GM19397 (cell line): ENCODE measurements around the gene SLC43A1.
A peak's percentile ranks its signal among the peaks of the same experiment; 100 is the strongest.

Experiments
- ATAC-seq: cut with Tn5 transposase; IDR thresholded peaks from one replicate; pipeline ENCODE4 v1.9.1; 2021; ENCODE audit warnings: mild to moderate bottlenecking, moderate library complexity; ENCODE audit not compliant: unreplicated experiment

SLC43A1 gene

DNA sequence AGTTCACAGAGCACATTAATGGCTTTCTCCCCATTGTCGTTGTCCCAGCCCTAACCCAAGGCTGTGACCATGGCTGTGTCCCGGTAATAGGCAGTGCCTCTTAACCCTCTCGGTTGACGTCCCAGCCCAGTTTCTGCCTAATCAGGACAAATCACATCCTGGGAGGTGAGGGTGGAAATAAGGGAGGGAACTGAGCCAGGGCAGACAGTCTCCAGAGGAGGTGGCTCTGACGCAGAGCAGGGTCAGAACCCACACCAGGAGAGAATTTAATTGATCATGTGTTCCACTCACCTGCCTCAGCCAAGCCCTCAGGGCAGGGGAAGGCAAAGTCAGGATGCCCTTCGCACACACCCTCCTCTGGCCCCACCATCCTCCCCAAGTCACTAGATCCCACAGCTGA lies 17.0 kb downstream of the SLC43A1 start:
- ATAC-seq: no peak

DNA sequence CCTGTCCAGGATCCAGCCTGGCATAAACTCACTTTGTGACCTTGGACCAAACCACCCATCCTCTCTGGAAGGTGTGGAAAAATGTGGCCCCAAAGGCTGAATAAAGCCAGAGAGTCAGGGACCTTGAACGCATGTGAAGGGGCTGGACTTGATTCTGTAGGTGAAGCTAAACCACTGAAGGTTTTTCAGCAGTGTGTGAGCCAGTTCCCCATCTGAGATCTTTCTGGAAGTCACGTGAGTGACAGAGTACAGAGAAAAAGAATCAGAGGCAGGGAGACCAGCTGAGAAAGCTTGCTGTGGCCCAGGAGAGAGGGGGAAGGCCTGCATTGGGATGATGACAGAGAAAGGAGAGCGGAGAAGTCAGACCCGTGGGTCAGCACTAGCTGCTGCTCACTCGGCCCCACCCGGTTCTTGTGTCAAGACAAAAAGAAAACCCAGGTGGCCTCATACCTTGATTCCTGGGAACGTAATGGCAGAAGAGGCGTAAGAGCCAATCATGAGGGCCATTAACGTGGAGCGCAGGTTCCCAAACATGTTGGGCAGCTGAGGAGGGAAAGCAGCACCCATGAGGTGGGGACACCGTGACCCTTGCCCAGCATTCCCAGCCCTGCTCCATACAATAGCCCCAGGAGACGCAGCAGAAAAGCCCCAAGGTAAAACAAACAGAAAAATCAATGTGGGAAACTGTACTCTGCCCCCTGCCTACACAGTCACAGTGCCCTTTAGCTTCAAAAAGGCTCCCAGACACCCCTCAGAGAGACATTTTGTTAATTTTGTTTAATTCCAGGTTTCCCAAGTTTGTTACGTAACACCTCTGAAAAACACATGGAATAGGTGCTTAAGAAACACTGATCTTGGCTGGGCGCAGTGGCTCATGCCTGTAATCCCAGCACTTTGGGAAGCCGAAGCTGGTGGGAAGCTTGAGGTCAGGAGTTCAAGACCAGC lies 17.9 kb downstream of the SLC43A1 start:
- ATAC-seq: no peak

DNA sequence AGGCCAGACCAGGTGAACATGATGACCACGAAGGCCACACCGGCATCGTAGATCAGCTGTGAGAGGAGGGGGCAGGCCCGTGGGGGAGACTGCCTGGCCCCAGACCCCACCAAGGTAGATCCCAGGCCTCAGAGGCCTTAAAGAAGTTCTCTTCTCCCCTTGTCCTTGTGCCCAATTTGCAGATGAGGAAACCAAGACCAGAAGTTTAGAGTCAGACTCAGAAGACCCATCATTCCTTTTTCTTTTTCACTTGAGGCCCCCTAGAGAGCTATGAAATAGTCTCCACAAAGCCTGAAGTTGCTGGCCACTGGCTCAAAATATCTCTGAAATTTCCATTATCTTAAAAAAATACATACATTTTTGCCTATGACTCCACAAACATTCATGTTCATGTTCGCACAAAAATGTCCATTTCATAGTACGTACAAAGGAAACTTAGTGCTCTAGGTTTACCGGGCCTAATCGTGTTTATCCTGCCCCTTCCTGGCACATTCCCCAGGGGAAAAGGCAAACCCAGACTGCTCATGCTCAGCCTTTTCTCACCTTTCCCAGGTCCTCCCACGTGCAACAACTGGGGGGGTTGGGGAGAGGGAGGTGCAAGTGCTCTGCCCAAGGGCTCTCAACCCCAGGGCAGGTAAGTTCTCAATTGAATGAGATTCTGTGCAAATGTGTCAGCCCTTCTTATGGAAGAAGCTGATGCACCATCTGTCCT lies 19.2 kb downstream of the SLC43A1 start:
- no peak for ATAC-seq

DNA sequence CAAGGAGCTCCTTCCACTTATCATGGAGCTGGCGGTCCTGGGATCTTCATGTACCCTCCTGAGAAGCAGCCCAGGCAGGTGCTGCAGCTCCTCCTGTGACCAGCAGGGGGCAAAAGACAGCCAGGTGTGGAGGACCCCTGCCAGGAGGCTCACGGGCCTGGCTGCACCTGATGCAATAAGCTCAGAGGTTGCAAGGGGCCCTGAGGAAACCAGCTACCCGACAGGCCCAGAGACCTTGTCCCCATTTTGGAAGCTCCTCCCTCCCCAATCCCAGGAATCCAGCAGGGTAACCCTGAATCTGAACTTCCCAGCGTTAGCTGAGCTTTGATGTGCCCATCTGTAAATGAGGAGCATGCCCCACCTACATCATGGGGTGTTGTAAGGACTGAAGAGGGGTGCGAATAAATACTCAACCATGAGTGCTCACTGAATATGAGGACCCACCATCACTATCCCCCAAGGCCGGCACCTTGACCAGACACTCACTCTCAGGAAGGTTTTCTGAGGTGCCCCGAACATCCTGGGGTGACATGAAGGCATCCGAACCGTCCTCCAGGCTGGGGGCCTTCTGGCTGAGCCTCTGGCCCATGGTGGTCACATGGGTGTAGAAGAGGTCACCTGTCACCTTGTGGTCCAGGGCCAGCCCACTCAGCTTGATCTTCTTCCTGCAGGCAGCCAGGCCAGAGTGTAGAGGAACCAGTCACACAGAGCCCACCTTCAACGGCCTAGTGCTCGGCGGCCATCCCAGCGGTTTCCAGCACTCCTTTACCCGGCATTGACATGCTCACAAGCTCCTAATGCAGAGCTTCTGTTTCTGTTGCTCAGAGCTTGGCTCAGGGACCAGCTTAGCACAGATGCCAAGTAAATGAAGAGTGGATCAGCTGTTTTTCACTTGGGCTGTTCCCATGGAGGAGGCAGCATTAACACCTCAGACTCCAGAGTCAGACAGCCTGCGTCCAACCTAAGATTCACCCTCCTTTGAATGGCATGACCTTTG lies 21.7 kb downstream of the SLC43A1 start:
- peak; percentile 68 for ATAC-seq

DNA sequence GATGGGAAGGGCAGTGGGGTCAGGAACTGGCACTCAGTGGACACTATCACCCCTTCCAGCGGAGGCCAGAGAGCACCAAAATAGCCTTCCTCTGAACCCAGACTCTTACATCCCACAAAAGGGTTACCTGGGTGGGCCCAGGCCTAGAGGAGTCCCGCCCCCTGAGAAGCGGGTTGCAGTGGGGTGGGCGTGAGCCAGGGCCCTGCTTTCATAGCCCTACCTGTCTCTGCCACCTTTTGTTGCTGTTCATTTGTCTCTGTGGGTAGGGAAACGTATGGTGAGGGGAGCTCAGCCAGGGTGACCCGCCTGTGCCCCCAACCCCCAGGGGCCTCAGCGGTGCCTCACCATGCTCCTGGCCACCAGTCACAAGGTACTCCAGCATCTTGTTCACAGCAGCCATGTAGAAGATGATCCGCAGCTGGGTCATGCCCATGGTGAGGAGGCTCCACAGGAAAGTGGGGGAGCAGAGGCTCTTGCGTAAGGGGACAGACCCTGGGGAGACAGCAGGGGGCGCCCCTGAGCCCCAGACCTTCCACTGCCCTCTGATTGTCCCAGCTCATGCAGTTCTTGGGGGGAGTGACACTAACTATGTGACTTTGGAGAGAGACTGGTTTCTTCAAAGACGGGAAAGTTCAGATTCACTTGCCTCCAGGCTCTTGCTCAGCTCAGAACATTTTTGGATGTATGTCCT lies 24.0 kb downstream of the SLC43A1 start:
- no peak for ATAC-seq

DNA sequence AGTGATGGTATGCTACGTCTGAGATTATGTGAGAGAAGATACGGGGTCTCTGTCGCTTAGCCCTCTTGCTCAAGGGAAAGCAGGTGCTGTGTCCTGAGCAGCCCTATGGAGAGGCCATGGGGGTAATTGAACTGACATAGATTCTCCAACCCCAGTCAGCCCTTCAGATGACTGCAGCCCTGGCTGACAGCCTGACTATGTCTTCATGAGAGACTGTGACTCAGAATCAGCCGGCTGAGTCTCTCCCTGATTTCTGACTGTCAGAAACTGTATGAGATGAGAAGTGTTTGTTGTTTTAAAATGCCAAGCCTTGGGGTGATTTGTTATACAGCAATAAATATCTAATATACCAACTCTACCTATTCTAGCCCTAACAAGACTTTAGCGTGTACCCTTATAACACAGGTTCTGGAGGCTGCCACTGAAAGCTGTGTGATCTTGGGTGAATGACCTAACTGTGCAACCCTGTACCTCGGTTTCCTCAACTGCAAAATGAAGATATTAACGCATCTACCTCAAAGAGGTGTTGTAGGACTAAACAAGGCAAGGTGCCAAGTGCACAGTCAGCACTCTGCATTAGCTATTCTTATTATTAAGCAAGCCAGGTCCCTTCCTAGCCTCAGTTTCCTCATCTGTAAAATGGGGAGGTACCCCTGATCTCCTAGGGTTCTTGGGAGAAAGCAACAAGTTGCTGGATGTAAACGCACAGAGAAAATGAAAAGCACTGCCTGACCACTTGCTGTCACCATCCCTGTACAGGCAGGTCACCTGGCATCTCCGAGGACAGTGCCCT lies 24.9 kb downstream of the SLC43A1 start:
- ATAC-seq: no peak

DNA sequence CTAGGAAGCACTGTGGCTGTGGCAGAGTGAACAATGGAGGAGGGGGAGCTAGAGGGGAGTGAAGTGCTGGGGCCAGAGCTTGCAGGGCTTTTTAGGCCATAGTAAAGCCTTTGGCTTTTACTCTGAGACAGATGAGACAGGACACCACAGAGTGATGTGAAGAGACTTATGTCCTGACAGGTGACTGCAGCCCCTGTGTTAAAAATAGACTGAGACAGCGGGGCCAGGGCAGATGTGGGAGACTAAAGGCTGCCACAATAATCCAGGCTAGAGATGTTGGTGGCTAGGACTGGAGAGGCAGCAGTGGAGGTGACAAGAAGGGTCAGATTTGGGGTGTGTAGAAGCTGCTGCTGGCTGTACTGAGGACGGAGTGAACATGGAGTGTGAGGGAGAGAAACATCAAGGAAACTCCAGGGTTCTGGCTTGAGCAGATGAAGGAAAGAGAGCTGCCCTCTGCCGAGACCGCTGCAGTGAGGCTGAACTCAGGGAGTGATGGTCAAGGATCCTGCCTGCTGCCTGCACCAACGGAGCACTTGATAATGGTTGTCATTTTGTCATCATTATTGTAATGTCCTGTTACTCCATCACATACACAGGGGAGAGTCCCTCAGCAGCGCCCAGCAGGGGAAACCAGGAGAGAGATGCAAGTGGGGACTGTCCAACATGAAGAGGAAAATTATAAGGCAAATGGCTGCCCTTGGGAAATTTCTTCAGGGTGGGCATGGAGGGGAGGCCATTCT lies 27.4 kb downstream of the SLC43A1 start:
- no peak for ATAC-seq

DNA sequence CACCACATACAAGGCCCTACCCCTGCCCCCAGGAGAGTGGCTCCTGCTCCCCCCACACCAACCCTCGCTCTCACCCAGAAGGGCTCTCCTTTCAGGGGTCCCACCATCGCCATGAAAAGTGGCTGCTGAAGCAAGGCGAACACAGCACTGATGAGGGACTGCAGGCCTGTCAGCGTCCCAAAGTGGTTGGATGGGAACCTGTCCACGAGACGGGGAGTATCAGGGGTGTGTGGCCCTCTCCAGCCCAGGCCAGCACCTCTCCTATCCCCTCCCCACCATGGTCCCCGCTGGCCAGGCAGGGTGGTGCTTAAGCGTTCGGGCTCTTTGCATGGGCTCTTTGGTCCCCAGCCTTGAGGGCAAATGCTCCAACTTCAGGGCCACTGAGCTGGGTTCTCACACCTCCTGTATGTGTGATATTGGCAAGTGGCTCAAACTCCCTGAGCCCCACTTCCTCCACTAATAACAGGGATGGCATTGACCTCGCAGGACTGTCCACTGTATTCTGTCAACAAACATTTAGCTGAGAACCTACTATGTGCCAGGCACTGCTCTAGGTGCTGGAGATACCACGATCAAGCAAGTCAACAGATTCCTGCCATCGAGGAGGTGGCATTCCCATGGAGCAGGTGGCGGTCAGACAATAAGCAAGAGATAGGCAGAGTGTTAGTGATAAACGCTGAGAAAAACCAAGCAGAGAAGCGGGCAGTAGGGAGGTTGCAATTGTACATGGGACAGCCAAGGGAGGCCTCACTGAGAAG lies 28.3 kb downstream of the SLC43A1 start:
- ATAC-seq: no peak

DNA sequence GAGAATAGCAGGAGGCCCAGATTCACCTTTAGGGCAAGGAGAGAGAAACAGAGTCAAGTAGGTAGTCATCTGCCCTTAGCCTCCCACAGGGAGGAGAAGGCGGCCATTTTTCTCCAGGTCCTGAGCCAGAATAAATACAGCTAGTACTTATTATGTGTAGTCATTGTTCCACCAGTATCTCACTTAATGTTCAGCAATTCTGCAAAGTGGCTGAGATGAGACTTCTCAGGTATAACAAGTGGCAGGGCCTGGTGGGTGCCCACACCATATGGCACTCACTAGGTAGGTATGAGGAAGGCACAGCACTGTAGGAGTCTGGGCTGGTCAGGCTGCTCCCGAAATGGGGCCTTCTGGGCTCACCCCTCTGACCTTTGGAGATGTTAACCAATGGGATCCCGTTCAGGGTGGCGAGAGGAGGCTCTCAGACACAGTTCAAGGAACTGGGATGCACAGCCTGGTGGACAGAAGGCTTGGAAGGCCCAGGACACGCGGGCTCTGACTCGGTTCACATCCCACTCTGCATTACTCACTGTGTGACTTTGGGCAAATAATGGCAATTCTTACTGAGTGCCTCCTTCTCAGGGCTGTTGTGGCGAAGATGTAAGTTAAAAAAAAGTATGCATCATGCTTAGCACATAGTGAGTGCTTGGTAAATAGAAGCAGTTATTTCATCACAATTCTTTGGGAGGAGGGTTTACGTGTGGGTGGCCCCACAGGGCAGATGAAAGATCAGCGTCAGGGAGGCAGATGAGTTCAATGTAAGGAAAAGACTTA lies 30.1 kb downstream of the SLC43A1 start:
- no peak for ATAC-seq

DNA sequence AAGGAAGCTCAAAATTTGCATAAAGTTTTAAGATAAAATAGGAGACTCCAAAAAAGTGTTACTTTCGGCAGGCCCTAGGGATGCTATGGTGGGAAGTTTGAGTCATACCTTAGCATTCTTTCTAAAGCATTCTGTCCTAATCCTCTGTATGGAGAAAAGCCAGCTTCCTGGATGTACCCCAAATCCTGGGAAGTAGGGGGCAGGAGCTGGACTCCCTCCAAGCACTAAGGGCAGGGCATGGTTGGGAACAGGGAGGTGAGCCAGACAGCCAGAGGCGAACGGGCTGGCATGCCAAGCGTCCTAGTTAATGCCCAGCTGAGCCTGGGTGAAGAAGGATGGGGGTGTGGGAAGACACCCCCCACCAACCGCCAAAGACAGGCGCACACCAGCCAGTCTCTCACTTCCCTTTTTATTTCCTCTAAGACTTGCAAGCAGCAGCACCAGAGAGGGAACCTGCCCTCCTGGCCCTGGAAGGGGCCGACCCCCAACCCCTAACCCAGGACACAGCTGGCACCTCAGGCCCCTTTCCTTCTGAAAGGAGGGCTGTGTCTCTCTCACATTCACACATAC lies 31.3 kb downstream of the SLC43A1 start:
- ATAC-seq: peak; percentile 54

DNA sequence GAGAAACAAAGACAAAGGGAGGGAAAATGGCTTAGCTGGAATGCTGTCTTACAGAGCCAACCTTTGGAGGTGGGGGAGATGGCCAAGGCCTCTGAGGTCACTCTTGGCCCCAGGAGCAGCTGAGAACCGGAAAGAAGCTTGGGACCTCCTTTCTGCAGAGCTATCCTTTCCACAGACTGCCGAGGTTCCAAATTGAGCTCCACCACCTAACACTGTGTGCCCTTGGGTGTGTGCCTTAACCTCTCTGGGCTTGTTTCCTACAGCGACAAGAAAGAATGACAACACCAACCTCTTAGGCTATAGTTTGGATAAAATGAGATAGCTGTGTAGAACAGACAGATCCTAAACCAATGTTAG lies 32.0 kb downstream of the SLC43A1 start:
- no peak for ATAC-seq

DNA sequence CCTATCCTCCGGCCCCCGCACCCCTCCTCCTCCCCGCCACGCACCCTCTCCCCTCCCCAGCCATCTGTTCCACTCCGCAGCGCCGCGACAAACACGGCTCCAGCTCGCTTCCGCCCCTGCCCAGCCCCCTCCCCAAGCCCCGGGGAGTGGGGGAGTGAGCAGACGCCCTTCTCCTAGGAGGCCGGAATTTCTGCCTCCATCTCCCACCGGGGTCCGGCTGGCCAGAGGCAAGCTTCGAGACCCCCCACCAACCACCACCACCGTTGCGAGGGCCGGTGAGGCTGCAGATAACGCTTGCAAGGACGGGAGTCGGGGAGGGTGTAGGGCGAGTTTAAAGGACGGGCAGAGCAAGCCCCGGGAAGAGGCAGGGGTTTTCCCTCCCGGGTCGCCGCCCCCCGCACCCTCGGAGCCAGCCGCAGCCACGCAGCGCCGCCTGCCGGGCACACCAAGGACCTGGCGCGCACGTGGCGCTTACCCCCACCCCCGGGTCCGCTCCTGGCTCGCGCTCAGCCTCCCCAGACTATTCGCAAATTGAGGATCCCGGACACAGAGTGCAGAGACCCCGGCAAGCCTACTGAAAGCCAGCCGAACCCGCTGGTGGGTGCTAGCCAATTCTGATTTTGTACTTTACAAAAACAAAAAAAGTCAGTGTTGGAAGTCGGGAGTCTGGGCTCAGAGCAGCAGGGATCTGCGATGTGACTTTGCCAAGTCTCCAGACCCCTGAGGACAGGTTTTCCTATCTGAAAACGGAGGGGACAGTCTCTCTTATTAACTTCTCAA lies 32.5 kb downstream of the SLC43A1 start:
- no peak for ATAC-seq

DNA sequence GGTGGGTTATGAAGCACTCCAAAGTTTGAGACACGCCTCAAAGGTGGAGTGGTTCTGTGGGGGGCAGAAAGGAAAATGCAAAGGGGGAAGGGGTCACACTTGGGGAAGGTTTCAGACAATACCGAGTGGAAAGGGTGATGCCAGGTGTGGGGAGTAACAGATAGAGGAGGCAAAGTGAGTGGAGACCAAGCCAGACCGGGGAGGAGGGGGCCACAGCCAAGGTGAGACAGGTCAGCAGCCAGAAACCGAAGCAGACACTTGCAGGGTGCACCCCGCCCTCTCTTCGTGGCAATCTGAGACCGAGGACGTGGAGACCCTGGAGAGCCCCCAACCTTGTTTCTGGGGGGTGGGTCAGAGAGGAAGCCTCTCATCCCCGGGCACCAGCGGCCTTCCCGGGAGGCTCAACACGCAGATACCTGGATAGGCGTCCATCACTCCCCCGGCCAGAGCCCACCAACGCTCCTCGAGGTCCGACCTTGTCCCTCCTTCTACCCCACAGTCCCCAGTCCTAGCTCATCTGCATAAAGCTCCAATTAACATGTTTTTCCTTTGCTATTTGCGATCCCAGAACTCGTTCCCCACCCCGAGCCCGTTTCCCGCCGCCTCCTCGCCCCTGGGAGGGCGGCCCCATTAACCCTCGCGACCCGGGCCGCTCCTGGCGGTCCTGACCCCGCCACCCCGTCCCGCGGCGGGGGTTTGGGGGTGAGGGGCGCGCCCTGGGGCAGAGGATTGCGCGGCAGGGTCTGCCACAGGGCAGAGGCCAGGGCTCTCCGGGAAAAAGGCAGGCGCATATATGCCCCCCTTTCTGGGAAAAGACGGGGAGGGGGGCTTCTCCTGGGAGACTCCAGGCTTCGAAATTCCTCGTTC lies 33.4 kb downstream of the SLC43A1 start:
- ATAC-seq: no peak

DNA sequence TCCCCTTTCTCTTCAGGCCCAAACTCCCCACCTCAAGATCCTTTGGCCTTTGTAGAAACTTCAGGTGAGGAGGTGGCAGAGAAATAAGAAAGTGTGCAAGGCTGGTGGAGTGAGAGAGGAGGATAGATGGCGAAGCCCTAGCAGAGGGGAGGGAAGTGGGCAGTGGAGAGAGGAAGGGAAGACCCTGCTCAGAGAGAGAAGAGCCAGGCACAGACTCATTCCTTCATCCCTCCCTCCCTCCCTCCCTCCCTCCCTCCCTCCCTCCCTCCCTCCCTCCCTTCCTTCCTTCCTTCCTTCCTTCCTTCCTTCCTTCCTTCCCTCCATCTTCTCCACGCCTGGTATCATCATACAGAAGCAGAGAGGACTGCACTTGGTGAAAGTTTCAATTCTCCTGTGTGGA lies 34.2 kb downstream of the SLC43A1 start:
- no peak for ATAC-seq

DNA sequence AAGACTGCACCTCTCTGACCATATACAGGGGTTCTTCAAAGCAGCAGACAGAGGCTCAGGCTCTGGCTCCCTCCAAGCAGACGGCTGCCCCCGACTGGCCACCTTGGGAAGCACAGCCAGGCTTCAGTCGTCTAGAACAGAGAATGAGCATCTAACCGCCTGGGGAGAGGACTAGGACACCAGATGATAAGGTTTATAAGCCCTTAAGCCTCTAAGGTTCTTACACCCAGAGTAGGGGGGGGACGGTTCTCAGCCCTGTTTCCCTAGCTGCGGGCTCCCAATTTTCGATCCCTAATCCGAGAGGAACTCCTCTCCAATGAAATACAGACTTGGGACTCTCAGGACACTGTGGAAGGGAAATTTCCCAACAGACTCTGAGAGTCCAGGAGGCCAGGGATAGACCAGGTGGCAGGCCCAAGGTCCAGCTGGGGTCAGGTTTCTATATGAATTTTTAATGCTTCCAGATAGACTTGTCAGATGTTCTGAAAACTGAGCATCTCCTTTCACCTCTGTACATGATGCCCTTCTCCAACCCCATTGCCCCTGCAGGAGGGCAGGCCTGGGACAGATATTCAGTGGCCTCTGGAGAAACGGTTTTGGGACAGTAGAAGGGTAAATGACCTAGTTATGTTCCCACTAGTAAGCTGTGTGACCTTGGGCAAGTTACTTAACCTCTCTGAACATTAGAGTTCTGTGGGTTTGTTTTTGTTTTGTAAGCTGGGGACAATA lies 34.9 kb downstream of the SLC43A1 start:
- no peak for ATAC-seq
